GM23248 (cell line): ENCODE results near the gene CRTC3.

Experiments used
- EZH2 ChIP-seq: fragments of 200-600 bp; sonication (generic); IDR thresholded peaks from 2 replicates; pipeline ENCODE4 v1.6.1; 2018; ENCODE audit warnings: antibody characterized with exemption, mild to moderate bottlenecking; ENCODE audit not compliant: insufficient read depth, poor library complexity, severe bottlenecking
- EZH2phosphoT487 ChIP-seq: fragments of 200-600 bp; sonication (generic); IDR thresholded peaks from 2 replicates; pipeline ENCODE4 v1.6.1; 2018; ENCODE audit warnings: antibody characterized with exemption, moderate library complexity, mild to moderate bottlenecking, low read depth; ENCODE audit not compliant: insufficient read depth

GRCh38 chr15:90582553-90582952 lies 52.8 kb downstream of the CRTC3 start:
- TF ChIP-seq EZH2, result no peak
- no peak for TF ChIP-seq EZH2phosphoT487
